ENCODE results near the gene SLC6A3.

DNA sequence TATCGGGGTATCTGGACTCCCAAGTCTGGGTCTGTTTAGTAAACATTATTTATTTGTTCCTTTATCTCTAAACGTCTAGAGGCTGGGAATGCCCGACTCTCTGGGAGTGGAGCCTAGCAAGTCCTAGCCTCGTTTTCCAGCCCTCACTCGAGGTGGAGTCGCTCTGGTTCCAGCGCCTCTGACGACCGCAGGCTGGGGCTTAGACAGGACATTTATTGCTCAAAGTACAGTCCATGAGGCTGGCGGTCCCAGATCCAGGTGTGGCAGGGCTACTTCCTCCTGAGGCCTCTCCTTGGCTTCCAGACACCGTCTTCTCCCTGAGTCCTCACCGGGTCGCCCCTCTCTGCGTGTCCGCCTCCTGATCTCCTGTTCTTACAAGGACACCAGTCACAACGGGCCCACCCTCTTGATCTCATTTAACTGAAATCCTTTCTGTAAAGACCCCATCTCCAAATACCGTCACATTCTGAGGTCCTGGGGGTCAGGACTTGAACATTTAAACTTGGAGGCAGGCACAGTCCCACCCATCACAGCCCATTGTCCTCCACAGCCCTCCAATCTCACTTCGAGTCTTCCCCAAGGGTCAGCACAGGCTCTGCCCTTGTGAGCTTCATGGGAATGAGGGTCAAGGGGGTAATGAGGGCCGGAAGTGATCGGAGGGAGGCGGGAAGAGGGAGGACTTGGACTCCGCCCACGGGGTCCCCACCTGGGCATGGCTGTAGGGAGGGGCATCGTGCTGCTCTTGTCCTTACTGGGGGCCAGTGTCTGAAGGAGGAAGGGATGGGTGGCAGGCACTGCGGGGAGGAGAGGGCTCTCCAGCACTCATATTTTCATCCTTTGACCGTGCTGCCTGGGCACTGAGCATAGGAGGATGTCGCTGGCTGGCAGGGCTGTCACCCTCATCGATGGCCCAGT, 88.1 kb downstream of the SLC6A3 start:
- TF ChIP-seq, protein P1, sequence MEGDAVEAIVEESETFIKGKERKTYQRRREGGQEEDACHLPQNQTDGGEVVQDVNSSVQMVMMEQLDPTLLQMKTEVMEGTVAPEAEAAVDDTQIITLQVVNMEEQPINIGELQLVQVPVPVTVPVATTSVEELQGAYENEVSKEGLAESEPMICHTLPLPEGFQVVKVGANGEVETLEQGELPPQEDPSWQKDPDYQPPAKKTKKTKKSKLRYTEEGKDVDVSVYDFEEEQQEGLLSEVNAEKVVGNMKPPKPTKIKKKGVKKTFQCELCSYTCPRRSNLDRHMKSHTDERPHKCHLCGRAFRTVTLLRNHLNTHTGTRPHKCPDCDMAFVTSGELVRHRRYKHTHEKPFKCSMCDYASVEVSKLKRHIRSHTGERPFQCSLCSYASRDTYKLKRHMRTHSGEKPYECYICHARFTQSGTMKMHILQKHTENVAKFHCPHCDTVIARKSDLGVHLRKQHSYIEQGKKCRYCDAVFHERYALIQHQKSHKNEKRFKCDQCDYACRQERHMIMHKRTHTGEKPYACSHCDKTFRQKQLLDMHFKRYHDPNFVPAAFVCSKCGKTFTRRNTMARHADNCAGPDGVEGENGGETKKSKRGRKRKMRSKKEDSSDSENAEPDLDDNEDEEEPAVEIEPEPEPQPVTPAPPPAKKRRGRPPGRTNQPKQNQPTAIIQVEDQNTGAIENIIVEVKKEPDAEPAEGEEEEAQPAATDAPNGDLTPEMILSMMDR (IDR thresholded peaks at IDR 0.05) = no peak
- TF ChIP-seq EP300 (IDR thresholded peaks at IDR 0.05; ENCODE audit: low read depth) (no peak), POLR2AphosphoS5 (IDR thresholded peaks at IDR 0.05) (no peak), POLR2A (IDR thresholded peaks at IDR 0.05) (no peak)
